NCI-H2227 (cell line): ENCODE measurements around the gene BIN1.

ENCODE experiments used
- DNase-seq: peaks from one replicate; lab custom pipeline; 2025; ENCODE audit not compliant: unreplicated experiment; lab: John Stamatoyannopoulos, UW

The BIN1 gene

DNA sequence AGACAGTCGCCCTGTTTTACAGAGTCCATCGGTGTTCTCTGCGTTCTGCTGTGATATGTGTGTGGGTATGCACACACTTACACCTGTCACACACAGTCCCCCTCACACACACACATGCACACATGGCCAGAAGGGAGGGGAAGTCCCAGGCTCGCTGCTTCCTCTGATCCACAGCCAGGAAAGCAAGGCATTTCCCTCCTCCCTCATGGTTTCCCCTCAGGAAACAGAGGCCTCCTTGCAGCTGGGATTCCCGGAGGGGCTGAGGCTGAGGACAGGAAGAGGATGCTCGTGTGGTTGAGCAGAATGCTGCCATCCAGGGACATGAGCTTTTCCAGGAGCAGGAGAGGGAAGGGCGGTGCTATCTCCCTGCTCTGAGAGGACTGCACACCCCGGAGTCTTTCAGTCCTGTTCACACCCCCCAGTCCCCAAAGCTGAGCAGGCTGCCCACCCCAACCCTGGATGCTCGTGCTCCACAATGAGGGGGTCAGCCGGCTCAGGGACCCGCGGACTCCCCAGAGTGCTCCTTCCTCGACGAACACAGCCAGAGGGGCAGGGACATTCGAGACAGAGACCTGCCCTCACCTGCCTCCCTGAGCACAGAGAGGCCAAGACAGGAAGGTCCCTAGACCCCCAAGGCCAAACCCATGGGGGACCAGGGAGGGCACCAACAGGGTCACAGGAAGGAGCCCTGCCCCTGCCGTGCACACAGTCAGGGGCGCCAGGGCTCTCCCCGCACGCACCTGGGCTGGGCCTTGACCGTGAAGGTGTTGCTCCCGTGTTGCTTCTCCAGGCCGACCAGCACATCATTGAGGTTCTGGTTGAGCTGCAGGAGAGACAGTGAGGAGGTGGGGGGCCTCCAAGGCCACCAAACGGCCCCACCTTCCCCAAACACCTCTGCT lies 45.3 kb downstream of the BIN1 start:
- DNase-seq: no peak

DNA sequence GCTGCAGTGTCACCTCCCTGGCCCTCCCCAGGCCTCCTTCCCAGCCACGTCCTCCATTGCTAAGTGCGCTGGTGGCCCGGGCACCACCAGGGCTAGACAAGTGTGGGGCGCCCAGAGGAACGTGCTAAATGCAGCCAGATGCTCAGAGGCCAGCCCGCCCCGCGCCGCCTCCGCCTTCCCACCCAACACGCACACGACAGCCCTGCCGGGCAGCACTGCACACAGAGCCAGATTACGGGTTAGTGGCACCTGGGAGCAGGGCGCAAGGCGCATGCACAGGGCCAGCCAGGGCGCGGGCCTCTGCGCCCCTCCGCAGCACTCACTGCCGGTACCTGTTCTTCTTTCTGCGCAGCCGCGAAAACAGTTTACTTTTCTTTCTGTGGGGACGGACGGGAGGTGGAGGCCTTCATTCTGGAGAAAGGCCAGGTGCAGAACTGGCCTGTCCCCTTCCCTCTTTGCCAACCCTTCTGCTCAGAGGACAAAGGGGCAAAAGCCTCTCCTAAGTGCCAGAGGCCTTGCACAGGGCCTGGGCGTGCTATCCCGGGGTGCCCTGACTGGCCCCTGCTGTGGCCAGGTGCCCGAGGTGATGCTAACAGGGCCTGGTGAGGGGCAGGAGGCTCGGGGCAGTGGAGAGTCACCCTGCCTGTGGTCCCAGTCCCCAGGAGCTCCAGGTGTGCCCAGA lies 46.5 kb downstream of the BIN1 start:
- no peak for DNase-seq

DNA sequence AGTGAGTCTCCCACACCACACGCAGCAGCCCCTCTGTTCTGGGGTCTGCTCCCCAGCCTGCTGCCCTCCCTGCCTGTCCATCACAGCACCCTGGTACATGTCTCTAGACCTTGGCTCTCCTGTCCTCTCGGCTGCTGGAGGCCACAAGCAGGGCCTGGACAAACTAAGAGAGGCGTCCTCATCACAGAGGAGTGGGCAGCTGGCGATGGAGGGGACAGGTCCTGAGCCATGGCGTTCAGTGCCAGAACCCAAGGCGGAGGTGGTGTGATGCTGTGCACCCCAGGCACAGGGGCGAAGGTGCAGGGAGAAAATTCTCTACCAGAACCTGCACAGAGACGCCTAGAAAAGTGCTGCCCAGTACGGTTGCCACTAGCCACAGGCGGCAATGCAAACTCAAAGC lies 47.4 kb downstream of the BIN1 start:
- no peak for DNase-seq

DNA sequence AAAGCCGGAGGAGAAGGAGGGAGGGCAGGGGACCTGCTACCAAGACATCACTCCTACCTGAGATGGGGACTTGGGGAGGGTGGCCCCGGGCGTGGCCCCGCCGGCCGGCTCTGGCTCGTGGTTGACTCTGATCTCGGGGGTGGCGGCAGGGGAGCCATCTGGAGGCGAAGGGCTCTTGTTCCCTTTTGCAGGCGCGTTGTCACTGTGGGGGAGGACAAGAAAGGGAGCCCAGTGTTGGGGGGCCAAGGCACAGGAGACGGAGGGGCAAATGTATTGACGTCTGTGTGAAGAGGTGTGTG lies 48.1 kb downstream of the BIN1 start:
- no peak for DNase-seq

DNA sequence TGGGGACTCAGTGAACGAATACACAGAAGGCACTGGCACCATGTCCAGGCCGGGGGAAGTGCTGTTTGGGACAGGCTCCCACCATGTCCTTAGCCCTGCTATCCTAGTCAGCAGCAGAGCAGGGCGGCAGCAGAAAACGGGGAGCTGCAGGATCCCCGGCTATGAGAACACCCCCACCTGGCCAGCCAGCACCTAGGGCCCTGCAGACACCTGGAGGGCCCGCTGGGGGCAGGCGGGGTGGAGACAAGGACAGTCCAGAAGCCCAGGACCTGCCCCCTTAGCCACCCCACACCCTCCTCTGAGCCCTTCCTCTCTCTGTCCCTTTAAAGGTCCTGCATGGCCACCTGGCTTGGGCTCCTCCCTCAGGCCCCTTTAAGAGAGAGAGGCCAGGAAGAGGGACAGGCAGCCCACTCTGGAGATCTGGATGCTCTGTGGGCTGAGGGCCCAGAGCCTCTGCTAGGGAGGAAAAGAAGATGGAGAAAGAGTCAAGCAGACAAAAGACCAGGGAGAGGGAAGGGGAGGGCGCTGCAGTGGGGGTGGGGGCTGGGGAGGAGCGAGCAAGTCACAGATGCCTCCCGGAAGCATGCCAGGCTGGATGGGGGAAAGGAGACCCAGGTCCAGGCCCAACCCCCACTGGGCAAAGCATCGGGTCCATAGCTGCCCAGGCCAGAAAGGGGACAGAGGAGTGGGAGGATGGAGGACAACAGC lies 48.6 kb downstream of the BIN1 start:
- DNase-seq: no peak

DNA sequence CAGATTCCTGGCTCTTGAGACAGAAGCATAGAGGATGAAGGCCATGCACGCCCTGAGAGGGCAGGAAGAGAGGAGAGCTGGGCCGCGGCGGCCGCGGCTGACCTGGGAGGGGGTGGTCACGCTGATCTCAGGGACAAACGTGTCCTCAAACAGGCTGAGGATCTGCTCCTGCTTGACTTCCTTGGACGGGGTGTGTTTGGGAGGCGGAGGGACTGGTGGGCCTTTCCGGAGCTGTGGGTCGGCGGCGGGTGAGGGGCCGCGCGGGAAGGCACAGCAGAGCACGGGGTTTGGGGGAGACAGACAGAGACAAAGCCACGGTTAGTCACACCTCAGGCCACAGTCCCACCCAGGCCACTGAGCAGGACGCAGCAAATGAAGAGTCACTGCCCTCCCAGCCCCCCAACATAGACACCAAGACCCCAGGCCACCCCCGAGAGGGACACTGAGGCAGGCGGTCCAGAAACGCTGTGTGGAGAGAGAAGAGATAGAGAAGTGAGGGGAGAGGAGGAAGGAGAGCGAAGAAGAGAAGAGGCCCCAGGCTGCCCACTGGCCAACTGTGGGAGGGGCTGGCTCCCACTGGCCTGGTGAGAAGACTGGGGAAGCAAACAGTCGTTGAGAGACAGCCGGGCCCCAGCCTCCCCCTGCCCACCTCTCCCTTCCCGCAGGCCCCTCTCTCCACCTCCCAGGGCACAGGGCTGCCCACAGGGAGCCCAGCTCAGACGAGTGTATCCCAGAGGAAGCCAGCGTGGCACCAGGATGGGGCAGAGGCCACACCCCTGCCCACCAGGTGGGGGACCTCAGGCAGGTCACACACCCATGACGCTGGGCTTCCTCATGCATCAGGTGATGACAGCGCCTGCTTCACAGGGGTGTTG lies 49.3 kb downstream of the BIN1 start:
- no peak for DNase-seq

DNA sequence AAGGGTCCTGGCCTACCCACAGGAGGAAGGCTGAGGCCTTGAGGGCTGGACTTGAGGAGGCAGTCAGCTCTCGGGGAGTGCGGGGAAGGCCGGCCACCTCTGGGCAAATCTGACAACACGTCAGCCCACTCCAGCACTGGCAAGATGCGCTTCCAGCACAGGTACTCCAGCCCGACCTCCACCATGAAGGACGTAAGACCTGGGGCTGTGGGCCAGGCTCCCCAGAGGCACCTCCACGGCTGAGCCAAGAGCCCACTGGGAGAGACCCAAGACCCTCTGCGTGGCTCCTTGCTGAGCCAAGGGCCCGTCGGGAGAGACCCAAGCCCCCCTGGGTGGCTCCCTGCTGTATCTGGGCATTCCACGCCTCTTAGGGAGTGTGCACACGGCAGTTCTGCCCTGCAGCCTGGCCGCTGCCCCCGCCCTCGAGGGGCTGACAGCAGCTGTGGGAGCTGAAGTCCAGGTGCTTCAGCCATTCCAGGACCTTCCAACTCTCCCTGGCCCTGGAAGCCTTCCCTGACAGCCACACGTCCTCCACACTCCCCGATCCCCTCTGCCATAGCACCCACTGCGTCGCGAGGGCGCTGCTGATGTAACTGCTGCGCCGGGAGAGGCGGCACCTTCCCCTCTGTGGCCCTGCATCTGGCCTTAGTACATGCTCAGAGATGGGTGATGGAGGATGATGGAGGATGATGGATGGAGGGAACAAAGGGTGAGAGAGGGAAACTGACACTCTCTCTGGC lies 50.2 kb downstream of the BIN1 start:
- DNase-seq: no peak

DNA sequence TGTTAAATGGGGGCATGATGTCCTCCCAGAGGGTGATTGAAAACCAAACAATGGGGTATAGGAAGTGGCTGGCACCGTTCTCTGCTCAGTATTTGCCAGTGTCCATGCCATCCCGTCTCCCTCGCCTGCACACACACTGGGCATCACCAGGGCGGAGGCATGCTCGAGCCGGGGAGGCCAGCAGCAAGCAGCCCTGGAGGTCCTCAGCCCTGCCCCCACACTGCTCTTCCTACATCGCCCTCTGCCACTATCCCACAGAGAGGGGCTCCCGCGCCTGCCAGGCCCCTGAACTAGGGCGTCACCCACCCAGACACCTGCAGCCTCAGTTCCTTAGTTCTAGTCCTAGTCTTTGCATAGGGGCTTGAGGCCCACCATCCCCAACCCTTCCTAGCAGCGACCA lies 50.9 kb downstream of the BIN1 start:
- no peak for DNase-seq

DNA sequence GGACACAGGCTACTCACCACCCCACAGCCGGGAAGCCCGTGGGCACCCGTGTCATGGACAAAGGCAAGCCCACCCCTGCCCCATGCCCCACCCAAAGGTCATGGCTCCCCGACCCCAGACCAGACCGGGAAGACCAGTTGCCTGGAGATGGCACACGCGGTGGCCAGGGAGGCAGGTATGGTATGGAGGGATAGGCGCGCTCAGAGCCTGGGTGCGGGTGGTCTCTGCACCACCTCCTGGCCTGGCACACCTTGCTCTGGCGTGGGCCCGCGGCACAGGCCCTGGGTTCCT lies 51.2 kb downstream of the BIN1 start:
- DNase-seq: no peak

DNA sequence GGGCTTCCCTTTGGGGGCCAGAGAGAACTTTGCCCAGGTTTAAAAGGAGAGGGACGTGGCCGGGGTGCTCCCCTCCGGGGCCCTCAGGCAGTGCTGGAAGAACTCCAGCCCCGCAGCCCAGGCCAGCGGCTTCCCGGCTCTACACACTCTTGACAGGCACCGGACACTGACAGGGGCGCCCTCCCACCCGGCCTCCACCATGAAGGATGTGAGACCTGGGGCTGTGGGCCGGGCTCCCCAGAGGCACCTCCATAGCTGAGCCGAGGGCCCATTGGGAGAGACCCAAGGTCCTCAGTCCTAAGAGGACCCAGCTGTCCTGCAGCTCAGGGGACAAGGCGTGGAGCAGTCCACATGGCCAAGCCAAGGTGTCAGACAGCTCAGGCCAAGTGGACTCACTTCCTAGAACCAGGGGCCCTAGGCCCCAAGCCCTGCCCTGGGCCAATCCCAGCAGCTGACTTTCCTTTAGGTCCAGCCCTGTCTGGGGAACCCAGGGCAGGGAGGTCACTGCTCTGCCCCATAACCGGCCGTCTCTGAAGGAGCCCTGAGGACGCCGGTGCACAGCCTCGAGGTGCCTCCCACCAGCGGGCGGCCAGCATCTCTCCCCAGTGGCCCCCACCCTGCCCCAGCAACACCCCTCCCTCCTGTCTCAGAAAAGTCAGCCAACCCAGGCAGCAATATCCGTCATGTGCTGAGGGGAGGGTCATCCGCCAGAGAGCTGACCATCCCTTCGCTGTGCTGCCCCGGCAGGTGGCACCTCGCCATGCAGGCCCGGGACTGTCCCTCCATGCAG lies 51.8 kb downstream of the BIN1 start:
- DNase-seq: no peak

DNA sequence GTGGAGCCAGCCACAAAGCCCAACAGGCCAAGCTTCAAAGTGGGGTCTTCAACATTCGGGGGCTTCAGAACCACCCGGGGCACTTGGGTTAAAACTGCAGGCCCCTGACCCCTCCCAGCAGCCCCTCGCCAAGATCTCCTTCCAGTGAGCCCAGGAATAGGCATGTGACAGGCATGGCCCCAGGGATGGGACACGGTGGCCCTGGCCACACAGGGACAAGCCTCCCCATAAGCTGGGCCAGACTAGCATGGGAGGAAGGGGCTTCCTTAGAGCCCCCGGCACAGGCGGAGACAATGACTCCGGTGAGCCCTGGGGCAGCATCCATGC lies 52.4 kb downstream of the BIN1 start:
- no peak for DNase-seq

DNA sequence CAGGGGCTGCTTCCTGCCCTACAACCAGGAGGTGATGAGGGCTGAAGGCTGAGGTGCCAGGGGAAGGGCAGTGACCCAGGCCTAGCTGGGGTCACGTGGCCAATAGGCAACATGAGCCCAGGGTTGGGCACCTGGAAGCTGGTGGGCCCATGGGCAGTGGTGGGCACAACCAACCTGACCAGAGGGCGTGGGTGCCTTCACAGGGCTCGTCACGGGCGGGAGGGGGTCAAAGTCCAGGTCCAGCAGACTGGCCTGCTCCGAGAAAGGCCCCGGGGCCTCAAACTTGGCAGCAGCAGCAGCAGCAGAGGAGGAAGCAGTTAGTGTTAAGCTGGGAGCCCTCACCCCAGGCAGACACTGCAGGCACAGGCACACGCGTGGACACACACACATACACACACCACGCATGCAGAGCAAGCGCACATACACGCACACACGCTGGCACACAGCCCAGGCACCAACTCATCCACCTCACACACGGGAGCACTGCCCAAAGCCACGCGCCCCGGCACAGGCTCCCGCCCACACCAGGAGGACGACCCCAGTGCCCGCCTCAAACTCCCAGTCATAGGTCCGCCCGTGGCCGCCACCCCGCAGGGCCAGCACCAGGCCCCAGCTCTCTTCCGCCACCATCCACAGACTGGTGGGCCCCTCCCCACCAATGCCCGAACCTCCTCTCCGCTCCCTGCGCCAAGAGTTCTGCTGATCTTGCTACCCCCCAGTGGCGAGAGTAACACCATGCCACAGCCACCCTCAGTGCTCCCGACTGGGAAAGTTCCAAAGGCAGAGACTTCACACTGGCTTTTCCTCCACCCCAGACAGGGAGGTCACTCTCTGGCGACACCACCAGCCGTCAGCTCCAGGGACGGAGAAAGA lies 53.0 kb downstream of the BIN1 start:
- DNase-seq: no peak

DNA sequence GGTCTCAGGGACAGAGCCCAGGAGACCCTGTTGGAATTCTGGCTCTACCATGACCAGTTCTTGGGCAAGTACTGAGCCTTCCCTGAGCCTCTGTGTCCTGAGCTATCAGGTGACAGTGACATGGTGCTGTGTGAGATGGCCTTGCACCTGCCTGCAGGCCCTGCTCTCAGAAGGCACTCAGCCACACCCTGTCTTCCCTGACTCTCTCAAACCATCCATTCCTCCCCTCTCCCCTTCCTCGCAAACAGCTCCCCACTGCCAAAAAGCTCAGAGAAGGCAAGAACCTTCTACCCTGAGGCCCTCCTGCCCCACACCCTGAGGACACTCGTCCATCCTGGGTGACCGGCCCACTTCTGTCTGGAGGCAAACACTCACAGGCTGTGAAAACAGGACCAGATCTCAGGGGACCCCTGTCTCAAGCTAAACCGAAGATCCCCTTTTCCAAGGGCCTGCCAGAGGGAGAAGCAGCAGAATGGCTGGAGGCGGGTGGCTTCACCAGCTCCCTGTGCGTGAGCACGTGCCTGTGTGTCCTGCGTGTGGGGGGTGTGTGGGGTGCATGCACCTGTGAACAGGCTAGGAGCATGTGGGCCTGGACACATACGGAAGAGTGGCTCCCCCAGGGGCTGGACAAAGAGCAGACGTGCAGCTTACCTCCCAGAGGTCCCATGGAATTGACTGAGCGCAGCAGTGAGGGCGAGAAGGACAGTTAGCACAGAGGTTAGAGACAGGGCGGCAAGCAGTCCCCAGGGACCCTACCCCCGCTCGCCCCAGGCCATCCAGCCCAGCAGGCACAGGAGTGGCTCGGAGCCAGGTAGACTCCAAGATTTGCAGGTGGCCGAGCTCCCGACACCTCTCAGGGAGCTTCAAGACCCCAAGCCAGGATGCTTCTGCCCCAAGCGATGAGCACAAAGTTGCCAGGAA lies 53.9 kb downstream of the BIN1 start:
- DNase-seq: no peak

DNA sequence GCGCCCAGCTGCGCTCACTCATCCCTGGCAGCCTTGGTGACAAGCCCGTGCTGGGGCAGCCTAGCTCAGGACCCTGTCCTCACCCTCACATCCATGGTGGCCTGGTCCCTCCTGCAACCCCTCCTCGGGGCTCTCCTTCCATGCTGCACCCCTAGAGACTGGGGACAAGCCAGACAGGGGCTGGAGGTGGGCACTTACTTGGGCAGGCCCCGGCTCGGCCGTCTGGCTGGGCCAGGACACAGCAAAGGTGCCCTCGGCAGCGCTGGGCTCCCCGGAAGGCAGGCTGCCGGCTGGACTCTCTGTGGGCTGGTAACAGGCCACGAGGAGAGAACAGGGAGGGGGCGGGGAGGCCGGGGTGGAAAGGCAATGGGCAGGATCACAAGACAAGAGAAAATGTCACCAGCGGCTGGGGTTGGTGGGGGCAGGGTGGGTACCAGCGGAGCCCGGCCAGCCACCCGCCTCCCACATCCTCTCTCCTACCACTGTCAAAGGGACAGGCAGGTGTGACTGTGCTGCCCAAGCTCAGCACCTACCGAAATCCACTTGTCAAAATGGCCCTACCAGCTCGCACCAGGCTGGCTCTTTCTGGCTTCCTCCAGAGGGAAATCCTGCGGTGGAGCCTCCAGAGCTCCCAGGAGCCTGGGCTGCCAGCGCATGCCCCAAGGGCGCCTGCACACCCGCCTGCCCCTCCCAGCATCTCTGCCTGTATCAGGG lies 54.7 kb downstream of the BIN1 start:
- DNase-seq: no peak

DNA sequence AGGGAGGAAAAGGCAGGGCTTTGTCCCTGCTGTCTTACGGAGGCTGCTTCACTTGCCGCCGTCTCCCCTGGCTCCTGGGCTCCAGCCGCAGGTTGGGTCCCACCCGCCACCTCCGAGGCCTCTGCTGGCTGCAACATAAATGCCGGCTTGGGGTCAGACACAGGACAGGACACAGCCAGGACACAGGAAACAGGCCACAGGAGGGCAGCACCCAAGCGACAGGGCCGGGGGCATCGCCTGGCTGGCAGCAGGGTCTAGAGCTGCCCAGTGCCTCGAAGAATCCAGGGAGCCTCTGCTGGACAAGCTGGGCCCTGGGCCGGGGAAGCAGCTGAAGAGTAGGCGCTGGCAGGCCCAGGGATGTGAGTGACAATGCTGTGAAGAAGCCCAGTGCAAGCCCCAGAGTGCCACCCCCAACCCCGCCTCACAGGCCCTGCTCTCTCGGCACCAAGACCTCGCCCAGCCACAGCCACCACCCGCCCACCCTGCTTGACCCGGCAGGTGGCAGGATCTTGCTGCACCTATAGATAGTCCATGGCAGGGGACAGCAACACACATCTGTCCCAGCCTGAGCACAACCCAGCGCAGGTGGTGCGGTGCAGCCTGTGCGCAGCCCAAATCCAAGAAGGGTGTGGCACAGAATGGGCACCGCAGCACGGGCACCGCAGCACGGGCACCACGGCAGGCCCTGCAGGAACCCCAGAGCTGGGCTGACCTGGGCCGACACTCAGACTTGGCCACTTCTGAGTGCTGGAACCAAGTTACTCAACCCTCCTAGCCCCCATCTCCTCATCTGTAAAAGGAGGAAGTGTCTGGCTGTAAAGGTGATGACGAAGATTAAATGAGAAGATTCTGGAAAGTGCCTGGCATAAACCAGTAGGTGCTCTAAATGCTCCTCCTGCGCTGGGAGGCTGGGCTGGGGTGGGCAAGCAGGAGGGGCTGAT lies 55.6 kb downstream of the BIN1 start:
- no peak for DNase-seq

DNA sequence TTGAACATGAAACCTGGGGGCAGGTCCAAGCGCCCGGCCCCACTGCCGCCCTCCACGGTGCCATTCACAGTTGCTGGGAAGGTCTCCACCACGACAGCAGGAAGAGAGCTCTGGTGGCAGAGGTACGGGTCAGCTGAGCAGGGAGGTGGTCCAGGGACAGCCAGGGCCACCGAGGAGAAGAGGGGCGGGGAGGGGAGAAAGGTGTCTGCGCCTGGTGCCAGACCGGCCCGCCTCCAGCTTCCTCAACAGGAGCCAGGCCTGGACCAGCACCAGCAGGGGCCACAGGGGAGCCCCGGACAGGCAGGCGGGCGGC lies 56.2 kb downstream of the BIN1 start:
- no peak for DNase-seq
